Brain pericyte (primary cell): ENCODE data around the gene UTF1.

ENCODE experiments used
- DNase-seq: peaks from one replicate; pipeline ENCODE4 v3.0.0-alpha.2; 2012; ENCODE audit warnings: low read depth, low spot score

UTF1 gene

DNA sequence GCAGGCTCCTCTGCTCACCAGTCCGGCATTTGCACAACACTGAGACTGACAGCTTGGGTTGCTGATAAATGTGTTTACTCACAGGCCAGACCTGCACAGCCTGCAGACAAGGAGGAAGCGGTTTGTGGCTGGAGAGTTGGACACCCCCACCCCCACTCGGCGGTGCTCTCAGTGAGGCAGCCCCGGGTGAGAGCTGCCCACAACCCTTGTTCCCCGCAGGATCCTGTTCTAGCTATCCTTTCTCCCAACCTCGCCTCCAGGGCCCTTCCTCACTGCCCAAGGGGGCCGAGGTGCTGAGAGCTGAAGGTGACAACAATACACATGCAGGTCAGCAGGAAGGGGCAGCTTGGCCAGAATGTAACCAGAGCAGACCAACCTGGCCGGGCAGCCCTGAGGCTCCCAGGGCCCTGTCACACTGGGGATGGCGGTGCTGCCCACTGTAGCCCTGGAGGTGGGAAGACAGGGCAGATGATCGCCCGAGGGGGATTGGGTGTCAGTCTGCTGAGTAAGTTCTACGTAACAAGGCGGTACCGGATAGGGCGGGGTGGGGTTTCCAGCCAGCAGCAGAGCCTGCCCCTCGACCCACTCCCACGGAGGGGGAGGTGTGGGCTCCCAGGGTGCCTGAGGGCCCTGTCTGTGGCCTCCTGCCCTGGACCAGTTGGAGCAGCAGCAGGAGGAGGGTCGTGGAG, 48.7 kb downstream of the UTF1 start:
- DNase-seq: no peak

DNA sequence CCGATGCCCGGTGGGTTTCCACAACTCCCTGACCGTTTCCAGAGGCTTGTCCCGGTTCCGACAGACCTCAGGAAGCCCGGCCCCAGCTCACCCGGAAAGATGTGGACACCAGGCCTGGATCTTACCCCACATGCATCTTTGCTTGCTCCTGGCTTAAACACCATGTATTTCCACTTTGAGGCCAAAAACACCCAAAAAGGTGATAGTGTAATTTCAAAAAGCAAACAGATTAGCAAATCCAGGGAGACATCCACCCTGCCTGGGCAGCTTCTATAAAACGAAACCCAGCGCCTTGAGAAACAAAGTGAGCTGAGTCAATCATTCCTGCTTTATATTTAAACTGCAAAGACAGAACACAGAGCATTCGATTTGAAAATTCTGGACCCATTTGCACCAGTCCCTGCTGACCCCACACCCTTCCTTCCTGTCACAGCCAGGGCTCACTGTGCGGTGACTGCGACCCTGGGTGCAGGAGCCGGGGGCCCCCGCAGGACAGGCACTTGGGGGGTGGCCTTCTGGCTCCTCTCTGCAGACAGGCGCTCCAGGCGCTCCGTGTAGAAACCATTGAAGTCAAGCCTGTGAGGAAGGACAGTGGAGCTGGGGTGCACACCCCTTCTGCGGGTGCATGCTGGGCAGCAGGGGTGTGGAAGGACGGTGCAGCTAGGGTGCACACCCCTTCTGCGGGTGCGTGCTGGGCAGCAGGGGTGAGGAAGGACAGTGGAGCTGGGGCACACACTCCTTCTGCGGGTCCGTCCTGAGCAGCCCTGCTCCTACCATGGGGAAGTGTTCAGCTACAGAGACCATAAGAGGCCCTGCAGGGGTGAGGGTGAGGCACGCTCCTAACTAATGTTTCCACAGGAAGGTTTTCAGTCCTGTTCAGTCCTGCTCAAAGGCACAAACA, 49.6 kb downstream of the UTF1 start:
- DNase-seq: no peak

DNA sequence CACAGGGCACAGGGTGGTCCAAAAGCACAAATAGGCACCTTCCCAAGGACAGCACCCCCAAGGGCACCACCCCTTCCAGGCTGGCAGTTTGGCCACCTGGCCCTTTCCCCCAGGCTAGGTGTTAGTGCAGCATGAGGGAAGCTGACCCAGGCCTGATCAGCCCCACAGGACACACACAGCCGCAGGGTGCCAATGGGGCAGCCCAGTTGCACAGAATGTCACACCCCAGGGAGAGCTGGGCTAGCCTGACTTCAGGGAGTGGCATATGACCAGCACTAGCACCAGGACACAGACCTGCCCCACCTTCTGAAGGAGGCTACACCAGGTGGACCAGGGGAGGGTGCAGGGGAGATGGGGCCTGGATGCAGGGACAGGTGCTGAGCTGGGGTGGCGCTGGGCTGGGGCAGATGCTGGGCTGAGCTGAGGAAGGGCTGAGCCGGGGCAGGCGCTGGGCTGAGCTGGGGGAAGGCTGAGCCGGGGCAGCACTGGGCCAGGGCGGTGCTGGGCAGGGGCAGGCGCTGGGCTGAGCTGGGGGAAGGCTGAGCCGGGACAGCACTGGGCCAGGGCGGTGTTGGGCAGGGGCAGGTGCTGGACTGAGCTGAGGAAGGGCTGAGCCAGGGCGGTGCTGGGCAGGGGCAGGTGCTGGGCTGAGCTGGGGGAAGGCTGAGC, 50.5 kb downstream of the UTF1 start:
- DNase-seq: no peak

- no peak for DNase-seq
Observed at GRCh38 chr10:133281084-133281483, 51.1 kb downstream of the UTF1 start.
